Dermis microvascular lymphatic vessel endothelial cell (primary cell): ENCODE measurements around the gene CAMTA1. TPM values are rescaled to one million over a fixed set of nuclear protein-coding genes. Genes with fewer than 3 reads are reported as not detected.

Source experiments
- DNase-seq, 2 donors: peaks; one replicate each; pipeline versions ENCODE4 v3.0.0 to v3.0.0-alpha.2; 2010; ENCODE audit warnings: low read depth in 2 of 2
- total RNA-seq: library from RNA; depleted of rRNA; stranded (reverse); fragments of >200 nt; gene quantifications from 2 replicates; pipeline ENCODE4 v1.2.1, GENCODE V29; 2014

Gene CAMTA1
- total RNA-seq, 1 donor from 2014 or later, result 33.9 TPM

DNA sequence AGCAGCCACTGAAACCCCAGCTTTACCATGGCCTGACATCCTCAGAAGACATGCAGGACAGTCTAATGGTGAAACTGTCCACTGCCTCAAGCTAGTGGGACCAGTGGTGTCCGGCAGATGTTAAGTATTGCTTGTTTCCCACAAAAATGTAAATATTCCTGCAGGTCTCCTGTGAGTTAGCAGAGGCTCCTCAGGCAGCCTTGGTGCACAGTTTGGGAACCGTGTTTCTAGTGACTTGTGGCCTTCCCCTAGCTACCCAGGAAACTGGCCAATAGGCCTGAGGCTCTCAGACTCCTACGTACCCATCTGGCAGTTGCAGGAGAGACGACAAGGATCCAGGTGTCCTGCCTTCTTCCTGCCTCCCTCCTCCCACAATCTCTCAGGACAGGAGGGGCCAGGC is 142.4 kb downstream of the CAMTA1 start:
- no peak for DNase-seq

DNA sequence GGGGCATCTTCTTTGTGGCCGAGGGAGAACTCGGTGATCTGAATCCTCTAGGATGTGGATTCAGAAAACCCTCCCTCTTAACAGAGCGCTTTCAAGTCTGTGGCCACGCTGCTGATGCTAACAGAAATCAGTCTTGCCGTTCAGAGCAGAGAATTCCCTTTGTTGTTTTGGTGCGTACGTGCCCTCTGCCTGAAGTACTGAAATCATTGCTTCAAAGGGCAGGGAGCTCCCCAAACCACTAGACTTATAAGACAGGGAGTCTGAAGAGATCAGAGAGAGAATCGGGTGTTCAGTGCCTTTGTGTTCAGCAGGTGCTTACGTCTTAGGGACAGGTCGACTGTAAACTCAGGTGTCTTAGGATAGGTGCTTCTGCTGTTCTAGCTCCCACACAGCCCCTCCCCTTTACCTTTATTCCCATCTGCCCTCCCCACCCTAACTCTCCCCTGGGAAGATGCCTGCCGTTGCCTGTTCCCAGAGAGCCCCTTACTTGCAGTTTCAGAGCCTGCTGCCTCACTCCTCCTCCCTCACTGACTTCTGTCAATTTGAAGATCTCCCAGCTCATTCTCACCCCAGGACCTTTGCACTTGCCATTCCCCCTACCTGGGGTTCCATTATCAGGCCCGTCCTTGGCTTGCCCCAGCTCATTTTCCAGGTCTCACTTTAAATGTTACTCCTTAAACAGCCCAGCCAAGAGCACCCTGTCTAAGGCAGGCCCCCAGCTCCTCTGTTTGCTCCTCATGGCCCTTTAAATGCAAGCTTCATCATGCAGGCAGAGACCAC is 143.0 kb downstream of the CAMTA1 start:
- no peak for DNase-seq

DNA sequence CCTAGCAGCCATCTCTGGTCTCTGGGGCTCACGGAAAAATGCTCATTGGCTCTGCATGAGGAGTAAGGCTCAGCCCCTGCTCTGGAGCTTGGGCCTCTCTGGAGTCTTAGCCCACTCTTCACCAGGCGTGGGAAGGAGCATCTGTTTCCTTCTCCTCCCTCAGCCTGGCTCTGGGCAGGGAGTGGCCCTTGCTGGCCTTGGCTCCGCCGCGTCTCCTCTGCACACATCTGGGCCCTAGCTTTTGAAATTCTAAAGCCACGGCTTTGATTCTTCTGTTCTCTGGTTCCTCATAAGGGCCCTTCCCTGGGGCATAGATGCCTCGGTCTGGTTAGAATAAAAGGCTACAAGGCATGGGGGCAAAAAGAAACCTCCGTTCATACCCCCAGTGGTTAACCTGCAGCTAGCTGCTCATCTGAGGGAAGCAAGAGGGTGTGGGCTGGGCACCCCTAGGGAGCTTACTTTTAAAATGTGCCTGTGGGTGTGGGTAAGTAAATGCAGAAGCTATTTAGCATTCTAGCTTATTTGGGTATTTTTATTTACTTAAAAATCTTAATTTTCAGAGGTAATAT is 145.6 kb downstream of the CAMTA1 start:
- DNase-seq, result no peak

DNA sequence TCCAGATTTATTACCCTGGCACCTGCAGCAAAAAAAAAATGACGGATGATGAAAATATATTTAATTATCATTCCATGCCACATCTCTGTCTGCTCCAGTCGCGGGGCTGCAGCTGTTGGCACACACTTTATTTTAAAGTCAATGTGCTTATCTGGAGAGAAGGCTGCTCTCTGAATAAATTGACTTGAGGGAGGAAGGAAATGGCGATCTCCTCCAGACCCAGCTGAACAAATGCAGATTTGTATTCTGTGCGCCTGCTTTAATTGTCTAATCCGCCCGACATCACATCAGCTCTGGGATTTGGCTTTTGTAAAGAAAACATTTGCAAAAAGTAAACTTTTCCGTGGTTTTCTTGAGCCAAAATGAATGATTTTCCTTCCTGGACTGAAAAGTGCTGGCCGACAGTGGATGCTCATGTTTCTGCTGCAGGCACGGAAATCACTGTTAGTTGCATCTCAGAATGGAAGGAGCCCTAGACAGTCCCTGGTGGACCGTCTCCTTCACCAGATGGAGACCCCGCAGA is 150.2 kb downstream of the CAMTA1 start:
- DNase-seq, result peak; percentile 2 to 95

DNA sequence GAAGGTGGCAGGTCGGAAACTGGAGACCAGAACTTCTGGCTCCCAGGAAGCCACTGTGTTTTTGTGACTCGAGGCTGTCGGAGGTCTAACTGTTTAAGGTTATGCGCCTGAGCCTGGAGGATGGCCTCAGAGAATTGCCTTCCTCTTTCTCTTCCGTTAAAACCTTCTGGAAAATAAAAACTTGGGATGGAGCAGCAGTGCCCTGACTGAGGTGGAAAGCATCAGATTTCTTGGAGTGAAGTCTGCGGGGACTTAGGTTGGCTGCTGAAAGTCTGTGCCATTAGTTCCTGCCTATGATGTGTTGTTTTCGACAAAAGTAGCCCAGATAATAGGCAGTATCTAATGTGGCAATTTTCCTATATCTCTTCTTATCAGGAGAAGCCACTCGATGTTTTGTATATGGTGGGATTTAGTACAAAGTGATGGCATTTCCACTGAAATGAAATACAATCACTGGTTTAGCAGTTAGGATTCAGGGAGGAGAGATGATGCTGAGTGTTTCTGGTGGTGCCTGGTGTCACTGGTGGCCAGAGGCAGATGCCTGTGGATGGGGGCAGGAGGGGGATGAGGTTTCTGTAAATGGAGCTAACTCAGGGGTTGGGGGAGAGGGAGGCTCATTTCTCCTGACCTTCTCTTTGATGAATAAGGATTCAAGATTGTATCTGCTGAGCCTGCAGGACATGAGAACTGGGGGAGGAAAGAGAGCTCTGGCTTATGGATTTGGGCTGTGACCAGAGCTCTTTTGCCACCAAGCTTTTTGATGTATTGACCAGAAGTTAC is 150.8 kb downstream of the CAMTA1 start:
- DNase-seq, result peak in 1 of 2 donors; percentile 71

DNA sequence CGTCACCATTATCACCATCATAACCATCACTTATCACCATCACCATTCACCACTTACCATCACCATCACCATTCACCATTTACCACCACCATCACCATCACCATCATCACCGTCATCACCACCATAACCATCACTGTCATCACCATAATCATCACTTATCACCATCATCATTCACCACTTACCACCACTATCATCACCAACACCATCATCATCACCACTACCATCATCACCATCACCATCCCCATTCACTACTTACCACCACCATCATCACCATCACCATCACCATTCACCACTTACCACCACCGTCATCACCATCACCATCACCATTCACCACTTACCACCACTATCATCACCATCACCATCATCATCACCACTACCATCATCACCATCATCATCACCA is 151.8 kb downstream of the CAMTA1 start:
- no peak for DNase-seq

DNA sequence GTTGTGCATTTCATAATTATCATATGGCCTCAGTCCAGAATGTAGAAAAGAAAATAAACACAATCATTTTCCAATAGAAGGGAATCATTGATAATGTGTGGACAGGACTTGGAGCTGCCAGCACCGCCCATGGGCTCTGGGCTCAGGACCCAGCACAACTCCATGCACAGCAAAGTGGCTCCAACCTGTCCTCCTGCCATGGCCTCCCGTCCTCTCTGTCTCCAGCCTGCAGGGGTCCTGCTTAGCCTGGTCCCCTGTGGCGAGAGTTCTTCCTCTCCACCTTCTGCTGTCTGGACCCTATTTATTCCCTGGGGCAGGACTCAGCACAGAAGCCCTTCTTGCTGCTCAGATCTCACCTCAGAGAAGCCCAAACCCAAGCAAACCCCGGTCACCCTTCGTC is 154.1 kb downstream of the CAMTA1 start:
- DNase-seq, result no peak

DNA sequence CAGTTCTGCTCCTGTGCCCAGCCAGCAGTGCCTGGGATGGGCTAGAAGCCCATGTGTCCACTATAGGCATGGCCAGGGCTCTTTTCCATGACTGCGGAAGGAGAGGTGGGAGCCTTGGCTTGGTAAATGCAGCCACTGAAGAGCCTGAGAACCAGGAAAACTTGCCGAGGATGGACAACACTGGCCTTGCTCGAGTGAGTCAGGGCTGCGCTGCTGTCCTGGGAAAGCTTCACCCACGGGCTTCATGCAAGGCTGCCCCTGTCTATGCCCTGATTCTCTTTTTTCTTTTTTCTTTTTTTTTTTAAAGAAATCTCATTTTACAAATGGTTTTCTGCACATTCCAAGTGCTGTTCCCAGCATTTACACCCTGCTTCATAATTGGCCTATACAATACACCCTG is 156.5 kb downstream of the CAMTA1 start:
- DNase-seq, result no peak

DNA sequence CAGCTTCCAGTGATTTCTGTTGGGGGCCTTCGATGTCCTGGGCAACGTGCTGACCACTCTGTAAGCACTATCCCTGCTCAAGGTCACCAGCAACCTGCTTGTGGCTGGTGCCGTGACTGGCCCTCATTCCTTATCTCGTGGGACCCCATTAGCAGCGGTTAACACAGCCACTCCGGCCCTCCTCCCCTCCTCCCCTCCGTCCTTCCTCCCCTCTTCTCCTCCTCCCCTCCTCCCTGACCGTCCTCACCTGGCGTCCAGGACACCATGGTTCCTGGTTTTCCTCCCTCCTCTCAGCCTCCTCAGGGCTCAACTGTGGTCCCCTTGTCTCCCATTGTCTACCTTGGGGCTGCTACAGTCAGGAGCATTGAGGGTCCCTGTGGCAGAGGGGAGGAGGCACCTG is 157.7 kb downstream of the CAMTA1 start:
- no peak for DNase-seq

DNA sequence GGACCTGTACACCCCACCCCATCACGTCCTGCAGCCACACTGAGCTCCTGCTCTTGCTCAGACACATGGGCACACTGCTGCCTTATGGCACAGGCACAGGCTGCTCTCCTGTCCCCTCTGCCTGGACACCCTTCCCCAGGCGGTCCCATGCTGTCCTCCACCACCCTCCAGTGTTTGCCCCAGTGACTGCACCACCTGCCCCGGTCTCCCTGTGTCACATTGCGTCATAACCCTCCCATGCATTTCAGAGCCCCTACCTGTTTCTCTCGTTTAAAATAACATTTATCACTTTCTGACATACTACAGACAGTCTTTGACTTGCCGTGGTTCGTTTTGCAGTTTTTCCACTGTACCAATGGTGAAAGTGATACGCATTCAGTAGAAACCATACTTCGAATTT is 159.2 kb downstream of the CAMTA1 start:
- no peak for DNase-seq

DNA sequence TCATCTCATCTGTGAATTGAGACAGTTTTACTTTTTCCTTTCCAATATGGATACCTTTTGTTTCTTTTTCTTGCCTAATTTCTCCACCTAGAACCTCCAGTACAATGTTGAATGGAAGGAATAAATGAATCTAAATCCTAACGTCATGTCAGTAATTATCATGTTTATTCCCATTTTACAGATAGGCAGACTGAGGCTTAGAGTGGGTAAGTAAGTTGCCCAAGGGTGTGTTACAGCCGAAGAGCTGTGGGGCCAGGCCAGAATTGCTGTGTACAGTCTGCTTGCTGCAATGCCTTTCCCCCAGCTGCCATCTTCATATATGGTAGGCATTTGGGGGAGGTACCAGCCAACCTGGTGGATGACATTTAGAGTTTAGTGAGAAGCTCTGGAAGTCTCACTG is 162.7 kb downstream of the CAMTA1 start:
- DNase-seq, result no peak

DNA sequence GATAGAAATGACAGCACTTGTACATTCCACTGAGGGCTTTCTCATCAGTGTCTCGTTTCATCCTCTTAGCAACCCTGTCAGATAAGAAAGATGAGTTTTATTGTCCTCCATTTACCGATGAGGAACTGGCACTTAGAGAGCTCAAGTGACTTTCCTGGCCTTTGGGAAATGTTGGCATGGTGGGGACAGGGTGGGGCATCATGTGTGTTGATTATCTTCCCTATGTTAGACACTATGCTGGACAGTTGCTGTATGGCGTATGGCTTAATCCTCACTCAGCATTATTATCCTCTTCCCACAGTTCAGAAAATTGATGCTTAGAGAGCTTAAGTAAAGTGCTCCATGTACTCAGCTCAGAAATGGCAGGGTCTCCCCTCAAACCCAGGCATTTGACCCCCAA is 163.2 kb downstream of the CAMTA1 start:
- DNase-seq, result no peak

DNA sequence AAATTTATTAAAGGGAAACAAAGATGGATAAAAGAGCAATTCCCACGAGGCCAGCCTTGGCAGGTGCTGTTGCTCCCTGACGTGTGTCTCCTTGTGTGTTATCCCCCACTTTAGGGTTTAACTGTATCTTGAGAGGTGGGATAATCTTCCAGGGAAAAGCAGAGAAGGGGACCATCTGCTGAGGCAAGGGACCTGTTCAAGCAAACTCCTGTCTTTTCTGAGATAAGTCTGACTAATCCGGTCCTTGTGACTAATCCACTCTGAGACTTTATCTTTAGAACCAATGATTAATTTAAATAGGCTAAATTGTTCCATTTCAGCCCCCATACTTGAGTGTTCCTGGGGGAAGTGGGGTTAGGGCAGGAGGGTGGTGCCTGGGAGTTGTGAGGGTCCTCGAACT is 163.6 kb downstream of the CAMTA1 start:
- no peak for DNase-seq

DNA sequence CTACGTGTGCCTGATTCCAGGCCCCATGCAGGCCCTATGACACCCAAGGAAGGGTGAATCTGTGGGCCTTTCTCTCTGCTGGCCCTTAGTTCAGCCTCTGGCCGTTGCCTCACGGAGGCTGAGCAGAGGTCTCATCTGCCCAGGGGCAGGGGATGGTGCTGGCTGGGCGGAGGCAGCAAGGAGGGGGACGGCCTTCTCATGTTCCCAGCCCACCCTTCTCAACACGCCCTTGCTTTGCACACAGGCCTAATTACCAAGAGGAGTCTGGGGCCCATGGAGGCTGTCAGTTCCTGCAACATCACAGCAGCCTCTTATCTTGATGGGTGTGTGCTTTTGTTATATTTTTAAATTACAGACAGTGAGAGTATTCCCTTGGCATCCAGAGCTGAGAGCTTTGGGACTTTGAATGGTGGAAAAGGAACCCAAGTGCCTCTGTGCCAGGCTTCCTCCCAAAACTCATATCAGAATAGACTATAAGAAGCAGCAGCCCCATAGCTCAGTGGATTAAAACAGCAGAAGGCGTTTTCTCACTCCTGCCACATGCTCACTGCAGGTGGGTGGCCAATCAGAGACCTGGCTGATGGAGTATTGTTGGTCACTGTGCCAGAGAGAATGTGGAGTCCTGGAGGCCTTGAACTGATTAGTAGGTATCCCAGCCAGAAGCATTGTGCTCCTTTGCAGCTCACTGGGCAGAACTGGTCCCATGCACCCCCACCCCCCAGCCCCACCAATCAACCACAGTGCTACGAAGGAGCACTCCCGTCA is 164.9 kb downstream of the CAMTA1 start:
- no peak for DNase-seq

DNA sequence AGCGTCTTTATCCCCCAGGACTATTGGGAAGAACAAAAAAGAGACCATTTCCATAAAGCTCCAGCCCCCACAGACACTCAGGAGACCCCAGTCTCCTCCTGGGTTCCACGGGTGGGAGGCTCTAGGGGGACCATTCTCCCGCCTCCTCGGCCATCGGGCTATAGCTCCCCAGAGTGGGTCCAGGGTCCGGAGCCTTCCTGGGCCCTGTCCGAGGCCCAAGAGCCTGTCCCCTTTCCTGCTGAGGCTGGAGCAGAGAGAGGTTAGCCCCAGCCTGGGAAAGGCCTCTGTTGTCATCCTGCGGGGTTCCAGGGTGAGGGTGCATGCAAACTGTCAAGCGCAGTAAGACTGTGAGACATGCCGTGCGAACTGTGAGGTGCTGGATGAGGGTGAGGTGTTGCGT is 166.3 kb downstream of the CAMTA1 start:
- no peak for DNase-seq

DNA sequence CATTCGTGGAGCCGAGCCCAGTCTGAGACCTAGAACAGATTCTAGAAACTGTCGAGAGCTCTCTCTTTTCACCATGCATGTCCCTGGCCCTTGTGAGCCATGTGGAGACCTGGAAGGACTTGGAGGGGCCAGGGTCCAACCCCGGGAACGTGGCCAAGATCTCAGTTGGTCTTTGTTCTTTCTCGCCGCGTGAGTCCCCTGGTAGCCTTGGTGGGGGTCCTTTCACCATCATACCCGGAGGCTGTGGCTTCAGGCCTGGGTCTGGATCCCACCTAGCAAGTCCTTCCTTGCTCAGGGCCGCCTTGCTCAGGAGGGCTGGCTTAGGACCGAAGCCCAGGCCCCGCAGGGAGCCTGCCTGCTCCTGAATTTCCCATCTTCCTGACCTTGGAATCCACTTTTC is 168.0 kb downstream of the CAMTA1 start:
- no peak for DNase-seq

DNA sequence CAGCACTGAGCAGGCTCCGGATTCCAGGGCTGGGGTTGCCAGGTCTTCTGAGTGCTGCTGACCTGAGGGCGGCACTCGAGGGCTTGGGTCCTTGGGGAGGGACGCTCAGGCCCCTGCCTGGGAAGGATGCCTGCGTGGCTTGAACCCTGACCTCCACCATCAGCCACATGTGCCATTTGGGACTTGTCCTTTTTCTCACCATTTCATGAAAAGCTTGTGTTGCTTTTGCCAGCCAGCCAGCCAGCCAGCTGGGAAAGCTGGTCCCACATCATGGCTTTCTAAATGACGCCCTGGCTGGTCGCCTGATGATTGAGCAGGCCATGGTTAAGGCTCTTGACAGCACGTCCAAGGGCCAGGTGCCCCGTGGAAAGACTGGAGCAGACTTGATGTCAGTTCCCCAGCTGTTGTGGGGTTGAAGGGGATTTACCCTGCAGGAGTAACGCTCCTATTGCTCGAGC is 168.7 kb downstream of the CAMTA1 start:
- no peak for DNase-seq

DNA sequence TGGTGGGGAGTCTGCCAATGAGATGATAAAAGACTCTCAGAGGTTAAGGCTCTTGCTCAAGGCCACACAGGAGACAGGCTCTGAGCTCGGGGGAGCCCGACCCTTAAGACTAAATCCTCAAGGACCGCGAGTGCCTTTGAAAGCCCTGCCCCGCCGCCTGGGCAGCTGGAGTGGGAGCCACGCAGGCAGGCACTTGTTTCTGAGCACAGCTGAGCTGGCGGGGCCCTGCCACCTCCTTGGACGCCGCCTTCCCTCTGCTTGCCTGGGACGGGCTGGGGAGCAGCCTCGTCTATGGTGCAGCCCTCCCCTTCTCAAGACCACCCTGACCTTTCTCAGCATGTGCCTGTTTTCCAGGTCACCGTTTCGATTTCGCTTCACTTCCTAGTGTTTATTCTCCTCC is 169.3 kb downstream of the CAMTA1 start:
- DNase-seq, result no peak

DNA sequence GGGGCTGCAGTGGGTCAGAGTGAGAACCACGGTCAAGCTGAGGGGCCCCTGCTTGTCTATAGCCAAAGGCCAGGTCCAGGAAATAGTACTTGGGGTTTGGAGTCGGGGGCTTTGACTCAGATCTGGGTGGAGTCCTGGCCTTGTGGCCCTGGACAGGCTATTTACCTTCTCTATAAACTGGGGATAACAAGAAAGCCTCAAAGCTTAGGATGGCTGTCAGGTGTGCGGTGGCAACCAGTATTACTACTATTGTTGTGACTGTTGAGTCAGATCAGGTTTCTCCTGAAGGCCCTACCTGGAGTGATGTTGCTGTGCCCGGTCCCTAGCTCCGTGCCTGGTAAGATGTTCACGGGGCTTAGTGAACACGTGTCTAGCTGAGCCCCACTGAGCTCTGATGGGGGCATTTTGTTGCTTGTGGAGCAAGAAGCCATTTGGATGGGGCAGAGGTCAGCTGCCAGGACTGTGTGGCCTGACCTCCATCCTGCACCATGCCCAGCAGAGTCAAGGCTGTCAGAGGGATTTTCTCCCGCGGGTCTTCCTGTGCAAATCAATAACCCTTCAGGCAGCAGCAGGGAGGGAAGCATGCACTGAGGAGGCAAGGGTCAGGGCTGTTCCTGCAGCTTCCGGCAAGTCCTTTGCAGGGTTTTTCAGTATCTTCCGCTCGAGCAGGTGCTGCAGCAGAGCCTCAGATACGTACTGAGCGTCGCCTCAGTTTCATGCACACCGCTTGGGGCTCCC is 170.3 kb downstream of the CAMTA1 start:
- no peak for DNase-seq

DNA sequence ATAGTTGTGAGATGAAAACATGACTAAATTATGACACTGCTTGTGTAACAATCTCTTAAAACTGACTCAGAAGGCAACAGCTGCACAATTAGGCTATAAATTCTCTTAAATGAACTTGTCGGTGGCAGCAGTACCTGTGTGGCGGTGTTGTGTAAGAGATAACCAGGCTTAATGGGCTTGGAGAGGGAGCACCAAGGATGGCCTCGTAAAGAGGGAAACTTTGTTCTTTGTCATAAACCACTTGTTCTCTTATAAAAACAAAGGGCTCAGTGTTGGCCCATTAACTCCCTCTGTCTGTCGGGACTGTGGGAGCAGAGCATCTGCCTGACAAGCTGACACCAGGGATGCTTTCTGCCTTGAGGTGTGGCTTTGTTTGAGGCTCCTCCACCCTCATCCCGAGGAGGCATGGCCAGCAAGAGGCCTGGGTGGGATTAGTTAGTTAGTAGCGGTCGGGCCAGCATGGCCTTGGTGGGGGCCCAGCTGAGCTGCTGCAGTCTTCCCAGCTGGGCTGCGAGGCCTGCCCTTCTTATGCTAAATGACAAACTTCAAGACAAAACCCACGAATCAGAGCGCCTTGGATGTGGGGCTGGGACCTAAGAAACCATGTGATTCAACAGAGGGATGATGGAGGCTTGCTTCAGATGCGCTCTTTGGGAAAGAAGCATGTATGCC is 171.4 kb downstream of the CAMTA1 start:
- DNase-seq, result no peak
